Mesendoderm (in vitro differentiated cells): ENCODE measurements around the gene P2RY6.

Experiments
- DNase-seq: peaks from one replicate; pipeline ENCODE4 v3.0.0; 2013
- H2AK5ac ChIP-seq: 2 replicates; pipeline ENCODE4 v1.6.1; 2013; ENCODE audit warnings: low read length, inconsistent platforms
- H2BK120ac ChIP-seq: 2 replicates; pipeline ENCODE4 v1.6.1; 2013; ENCODE audit warnings: low read depth, mild to moderate bottlenecking, low read length, moderate library complexity, mixed read lengths
- H2BK15ac ChIP-seq: replicated peaks from 2 replicates; pipeline ENCODE4 v1.6.1; 2013; ENCODE audit warnings: low read depth, mild to moderate bottlenecking, moderate library complexity
- H2BK5ac ChIP-seq: 2 replicates; pipeline ENCODE4 v1.6.1; 2013; ENCODE audit warnings: low read length, inconsistent platforms
- H3K18ac ChIP-seq: 2 replicates; pipeline ENCODE4 v1.6.1; 2013; ENCODE audit warnings: mild to moderate bottlenecking, low read length, mixed read lengths
- H3K23ac ChIP-seq: one replicate; pipeline ENCODE4 v1.6.1; 2013; ENCODE audit warnings: low read length
- H3K27ac ChIP-seq: 2 replicates; pipeline ENCODE4 v1.5.1; 2013; ENCODE audit warnings: low read depth, mild to moderate bottlenecking, inconsistent platforms, low read length, moderate library complexity
- H3K27me3 ChIP-seq: 2 replicates; pipeline ENCODE4 v1.6.1; 2013; ENCODE audit warnings: low read length, control low read depth, mild to moderate bottlenecking, inconsistent platforms; ENCODE audit not compliant: insufficient read depth, poor library complexity
- H3K36me3 ChIP-seq: 2 replicates; pipeline ENCODE4 v1.6.1; 2013; ENCODE audit warnings: low read length, inconsistent platforms; ENCODE audit not compliant: control insufficient read depth, insufficient read depth
- H3K4ac ChIP-seq: one replicate; pipeline ENCODE4 v1.6.1; 2013; ENCODE audit warnings: low read depth, mild to moderate bottlenecking, low read length, moderate library complexity
- H3K4me1 ChIP-seq: 2 replicates; pipeline ENCODE4 v1.6.1; 2013; ENCODE audit warnings: low read depth, low read length, inconsistent platforms; ENCODE audit not compliant: control insufficient read depth
- H3K4me2 ChIP-seq: 2 replicates; pipeline ENCODE4 v1.6.1; 2013; ENCODE audit warnings: low read length
- H3K4me3 ChIP-seq: 2 replicates; pipeline ENCODE4 v1.5.1; 2013; ENCODE audit warnings: mild to moderate bottlenecking, low read length
- H3K56ac ChIP-seq: one replicate; pipeline ENCODE4 v1.6.1; 2013; ENCODE audit warnings: low read length
- H3K79me1 ChIP-seq: 2 replicates; pipeline ENCODE4 v1.6.1; 2013; ENCODE audit warnings: low read length, inconsistent platforms
- H3K79me2 ChIP-seq: 2 replicates; pipeline ENCODE4 v1.6.1; 2013; ENCODE audit warnings: mild to moderate bottlenecking, low read length; ENCODE audit not compliant: control insufficient read depth, insufficient read depth
- H3K9ac ChIP-seq: 2 replicates; pipeline ENCODE4 v1.6.1; 2013; ENCODE audit warnings: low read length, inconsistent platforms
- H4K5ac ChIP-seq: one replicate; pipeline ENCODE4 v1.6.1; 2013; ENCODE audit warnings: low read length
- H4K8ac ChIP-seq: one replicate; pipeline ENCODE4 v1.6.1; 2013; ENCODE audit warnings: low read depth, mild to moderate bottlenecking, control low read depth, low read length, moderate library complexity
- WGBS: extraction: QIAGEN DNeasy Blood & Tissue Kit; methylation state at CpG from one replicate; pipeline ENCODE4 v1.1.7; 2013; ENCODE audit warnings: low lambda C conversion rate, missing lambda C conversion rate; ENCODE audit not compliant: insufficient coverage; ENCODE audit errors: extremely low coverage; 5-methylcytosine and 5-hydroxymethylcytosine counted together

Gene P2RY6

GRCh38 chr11:73274722-73275380, 2.7 kb downstream of the P2RY6 start:
- no peaks in the 10 kb centered on the region for H3K36me3 ChIP-seq
- no peak overlapping the region for H3K9ac ChIP-seq
- no peak overlapping the region for H2AK5ac ChIP-seq
- no peak overlapping the region for H2BK15ac ChIP-seq
- no peaks in the 10 kb centered on the region for H3K4me1 ChIP-seq
- no peak overlapping the region for H3K4ac ChIP-seq
- H2BK120ac ChIP-seq = no peak overlapping the region
- no peak overlapping the region for H4K5ac ChIP-seq
- no peak overlapping the region for H4K8ac ChIP-seq
- no peak overlapping the region for H3K18ac ChIP-seq
- no peaks in the 10 kb centered on the region for H3K79me2 ChIP-seq
- no peak overlapping the region for H2BK5ac ChIP-seq
- H3K23ac ChIP-seq = no peak overlapping the region
- no peak for DNase-seq
- H3K56ac ChIP-seq = no peak overlapping the region
- no peak overlapping the region for H3K4me3 ChIP-seq
- H3K27me3 ChIP-seq = no peaks in the 10 kb centered on the region
- WGBS = no CpG with 5 or more reads among the region's 11 CpGs
- no peaks in the 10 kb centered on the region for H3K79me1 ChIP-seq
- H3K4me2 ChIP-seq = no peak overlapping the region
- H3K27ac ChIP-seq = no peak overlapping the region

GRCh38 chr11:73275381-73275750, 3.2 kb downstream of the P2RY6 start:
- Histone ChIP-seq H3K36me3 (no peaks in the 10 kb centered on the region), H2BK15ac (no peak overlapping the region), H3K4me3 (no peak overlapping the region), H2BK120ac (no peak overlapping the region), H3K4me2 (no peak overlapping the region), H3K23ac (no peak overlapping the region), H3K56ac (no peak overlapping the region), H3K79me1 (no peaks in the 10 kb centered on the region), H3K4ac (no peak overlapping the region), H2AK5ac (no peak overlapping the region), H3K9ac (no peak overlapping the region), H3K27me3 (no peaks in the 10 kb centered on the region), H3K27ac (no peak overlapping the region), H2BK5ac (no peak overlapping the region), H3K4me1 (no peaks in the 10 kb centered on the region), H4K8ac (no peak overlapping the region), H4K5ac (no peak overlapping the region), H3K18ac (no peak overlapping the region), H3K79me2 (no peaks in the 10 kb centered on the region)
- no CpG with 5 or more reads among the region's 4 CpGs for WGBS
- DNase-seq = peak; percentile 41

- Histone ChIP-seq H2BK15ac (no peak overlapping the region), H4K8ac (no peak overlapping the region), H3K56ac (no peak overlapping the region), H2BK5ac (no peak overlapping the region), H3K4me2 (no peak overlapping the region), H2AK5ac (no peak overlapping the region), H2BK120ac (no peak overlapping the region), H3K4me1 (no peaks in the 10 kb centered on the region), H3K9ac (no peak overlapping the region), H3K27ac (no peak overlapping the region), H3K36me3 (no peaks in the 10 kb centered on the region), H3K27me3 (no peaks in the 10 kb centered on the region), H3K79me1 (no peaks in the 10 kb centered on the region), H3K4ac (no peak overlapping the region), H3K23ac (no peak overlapping the region), H4K5ac (no peak overlapping the region), H3K18ac (no peak overlapping the region), H3K4me3 (no peak overlapping the region), H3K79me2 (no peaks in the 10 kb centered on the region)
- no CpG with 5 or more reads among the region's 3 CpGs for WGBS
- no peak for DNase-seq
These were observed 5.3 kb downstream of the P2RY6 start for GRCh38 chr11:73277467-73277866.

- Histone ChIP-seq H3K79me1 (no peaks in the 10 kb centered on the region), H2BK120ac (no peak overlapping the region), H3K36me3 (no peaks in the 10 kb centered on the region), H3K27me3 (no peaks in the 10 kb centered on the region), H3K9ac (no peak overlapping the region), H2BK5ac (no peak overlapping the region), H3K56ac (no peak overlapping the region), H3K27ac (no peak overlapping the region), H4K8ac (no peak overlapping the region), H3K4me2 (no peak overlapping the region), H3K18ac (no peak overlapping the region), H2BK15ac (no peak overlapping the region), H3K4ac (no peak overlapping the region), H3K4me3 (no peak overlapping the region), H3K79me2 (no peaks in the 10 kb centered on the region), H3K4me1 (no peaks in the 10 kb centered on the region), H3K23ac (no peak overlapping the region), H2AK5ac (no peak overlapping the region), H4K5ac (no peak overlapping the region)
- DNase-seq = no peak
- no CpG with 5 or more reads among the region's 5 CpGs for WGBS
These were observed 8.5 kb downstream of the P2RY6 start for GRCh38 chr11:73280626-73281025.

GRCh38 chr11:73281201-73281741, 9.1 kb downstream of the P2RY6 start:
- WGBS = no CpG with 5 or more reads among the region's 3 CpGs
- Histone ChIP-seq H3K36me3 (no peaks in the 10 kb centered on the region), H3K18ac (no peak overlapping the region), H3K79me2 (no peaks in the 10 kb centered on the region), H4K8ac (no peak overlapping the region), H3K56ac (no peak overlapping the region), H3K4me3 (no peak overlapping the region), H3K27me3 (no peaks in the 10 kb centered on the region), H2AK5ac (no peak overlapping the region), H3K79me1 (no peaks in the 10 kb centered on the region), H2BK5ac (no peak overlapping the region), H4K5ac (no peak overlapping the region), H3K27ac (no peak overlapping the region), H3K4ac (no peak overlapping the region), H3K4me2 (no peak overlapping the region), H2BK15ac (no peak overlapping the region), H2BK120ac (no peak overlapping the region), H3K4me1 (no peaks in the 10 kb centered on the region), H3K9ac (no peak overlapping the region), H3K23ac (no peak overlapping the region)
- no peak for DNase-seq
